COLO829 (cell line): Measurements from ENCODE around the gene CHN1.

Source experiments
- DNase-seq: peaks from one replicate; pipeline ENCODE4 v3.0.0; 2012; ENCODE audit warnings: low spot score

Gene CHN1

GRCh38 chr2:175010848-175011254, 5.7 kb upstream of the CHN1 start:
- DNase-seq: no peak

DNA sequence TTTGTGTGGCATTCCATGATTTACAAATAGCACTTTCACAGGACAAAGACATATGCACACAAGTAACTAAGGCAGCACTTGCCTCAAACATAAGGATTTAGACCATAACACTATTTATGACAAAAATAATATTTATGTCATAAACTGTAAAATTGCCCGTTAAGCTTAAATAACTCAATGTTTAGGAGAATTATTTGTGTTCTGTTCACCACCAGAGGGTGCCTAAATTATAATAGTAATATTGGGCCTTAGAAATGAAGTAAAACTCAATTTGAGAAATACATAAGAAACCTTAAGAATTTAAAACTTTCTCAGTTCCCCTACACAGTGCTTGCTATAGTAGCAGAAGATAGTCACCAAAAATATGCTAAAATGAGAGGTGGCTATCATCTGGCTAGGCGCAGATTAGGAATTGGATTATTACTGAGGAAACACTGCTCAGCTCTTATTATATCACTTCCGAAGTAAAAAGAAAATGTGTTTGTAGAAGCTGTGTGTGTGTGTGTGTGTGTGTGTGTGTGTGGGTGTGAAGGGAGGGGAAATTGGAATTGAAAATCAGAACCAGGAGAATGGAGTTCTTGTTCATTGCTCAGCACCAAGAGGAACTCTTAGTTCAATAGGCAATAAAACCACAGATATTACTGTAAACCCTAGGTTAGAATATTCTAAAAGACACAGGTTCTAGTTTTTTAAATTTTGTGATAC, 4.9 kb upstream of the CHN1 start:
- DNase-seq: no peak

- no peak for DNase-seq
Observed at GRCh38 chr2:175008801-175009495, 3.8 kb upstream of the CHN1 start.

DNA sequence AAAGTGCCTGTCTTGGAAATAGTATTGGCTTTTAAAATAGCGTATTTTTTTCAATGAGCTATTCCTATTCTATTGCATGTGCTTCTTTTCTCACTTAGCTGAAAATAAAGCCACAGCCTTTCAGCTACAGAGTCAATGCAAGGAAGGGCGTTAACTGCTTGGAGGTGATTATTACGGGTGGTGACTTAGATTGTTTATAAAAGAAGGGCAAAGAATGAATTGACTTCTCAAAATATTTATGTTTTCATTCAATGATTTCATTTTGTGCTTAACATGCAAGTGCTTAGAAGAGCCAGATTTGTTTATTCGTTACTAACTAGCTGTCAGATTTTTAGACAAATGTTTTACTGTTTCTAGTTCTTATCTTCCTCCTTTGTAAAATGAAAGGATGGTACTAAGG, 2.8 kb upstream of the CHN1 start:
- DNase-seq: no peak

DNA sequence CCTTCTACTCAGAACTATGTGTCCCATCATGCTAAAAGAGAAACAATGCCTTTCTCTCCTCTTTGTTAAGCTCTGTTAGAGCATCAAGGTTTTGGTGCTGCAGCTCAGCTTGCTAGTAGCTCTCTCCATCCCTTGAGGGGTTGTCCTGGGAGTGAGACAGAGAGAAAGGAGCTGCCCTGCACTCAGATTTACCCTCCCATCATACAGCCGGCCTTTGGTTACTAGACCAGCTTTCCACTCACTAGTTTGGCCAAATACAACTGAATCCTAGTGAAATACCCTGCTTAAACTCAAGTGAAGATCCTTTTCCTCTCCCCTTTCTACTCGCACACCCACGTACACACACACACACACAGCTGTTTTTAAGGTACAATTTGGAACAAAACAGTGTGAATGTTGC, 2.3 kb upstream of the CHN1 start:
- DNase-seq: no peak

- no peak for DNase-seq
Observed at GRCh38 chr2:175006281-175006680, 1.1 kb upstream of the CHN1 start.

DNA sequence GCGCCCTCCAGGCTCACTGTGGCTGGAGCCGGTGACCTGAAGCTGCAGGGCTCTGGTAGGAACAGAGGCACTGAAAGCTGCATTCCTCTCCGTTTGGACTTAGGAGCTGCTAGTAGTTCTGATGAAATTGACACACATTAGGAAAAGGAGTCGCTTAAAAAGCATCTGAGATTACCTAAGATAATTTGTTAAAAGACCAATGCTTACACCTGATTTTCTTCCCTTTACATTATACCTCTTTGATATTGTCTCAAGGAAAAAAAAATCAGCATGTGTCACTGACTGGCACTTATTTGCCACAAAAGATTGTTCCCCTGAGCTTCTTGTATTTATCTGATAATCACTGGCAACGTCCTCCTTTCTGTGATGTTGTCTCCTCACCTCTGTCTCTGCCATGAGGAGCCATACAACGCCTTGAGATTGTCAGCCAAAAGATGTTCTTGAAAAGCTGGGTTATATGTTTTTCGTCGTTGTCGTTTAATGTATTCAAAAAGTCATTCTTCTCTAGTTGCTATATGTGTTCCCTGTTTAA, 618 bp upstream of the CHN1 start:
- DNase-seq: no peak

DNA sequence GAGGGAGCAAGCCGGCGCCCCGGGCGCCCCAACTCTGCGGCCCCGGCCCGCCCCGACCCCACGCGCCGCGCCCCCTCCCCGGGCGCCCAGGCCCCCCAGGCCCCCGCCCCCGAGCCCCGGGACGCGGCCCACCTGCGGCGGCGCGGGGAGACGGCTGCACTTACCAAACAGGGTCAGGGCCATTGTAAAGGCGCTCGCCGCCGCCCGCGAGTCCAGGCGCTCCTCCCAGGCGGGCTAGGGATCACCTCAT, 526 bp downstream of the CHN1 start:
- no peak for DNase-seq

DNA sequence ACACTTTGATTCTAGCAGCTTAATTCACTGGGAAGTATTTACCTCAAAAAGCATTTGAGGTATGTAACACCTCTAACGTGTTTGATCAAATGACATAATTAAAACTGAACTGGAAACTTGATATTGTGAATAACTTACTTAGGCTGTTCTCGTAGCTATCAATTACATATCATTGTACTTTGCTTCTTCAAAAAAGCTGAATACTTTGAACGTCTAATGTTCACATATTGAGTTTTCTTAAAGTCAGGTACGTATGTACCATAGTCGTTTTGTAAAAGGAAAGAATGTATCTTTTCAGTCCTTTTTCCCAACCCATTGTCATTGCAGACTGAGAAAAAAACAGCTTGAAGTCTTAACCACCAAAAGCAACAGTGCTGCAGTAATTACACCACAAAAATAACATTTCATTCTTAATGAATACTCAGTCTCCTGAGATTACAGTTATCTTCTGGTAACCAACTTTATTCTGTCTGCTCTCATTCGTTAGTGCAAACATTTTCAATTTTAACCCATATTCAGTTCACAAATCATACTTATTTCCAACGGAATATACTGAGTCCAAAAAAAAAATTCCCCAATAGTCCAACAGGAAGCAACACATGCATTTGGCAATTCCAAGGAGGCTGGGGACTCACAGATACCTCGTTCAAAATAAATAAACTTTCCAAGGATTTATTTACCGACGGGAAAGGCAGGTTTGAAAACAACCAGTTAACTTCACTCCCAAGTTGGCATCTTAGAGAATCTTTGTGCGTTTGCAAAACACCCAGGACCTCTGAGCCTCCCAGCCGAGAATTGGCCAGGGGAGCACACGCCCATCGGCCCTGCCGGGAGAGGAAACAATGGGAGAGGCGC, 1.1 kb downstream of the CHN1 start:
- DNase-seq: no peak

DNA sequence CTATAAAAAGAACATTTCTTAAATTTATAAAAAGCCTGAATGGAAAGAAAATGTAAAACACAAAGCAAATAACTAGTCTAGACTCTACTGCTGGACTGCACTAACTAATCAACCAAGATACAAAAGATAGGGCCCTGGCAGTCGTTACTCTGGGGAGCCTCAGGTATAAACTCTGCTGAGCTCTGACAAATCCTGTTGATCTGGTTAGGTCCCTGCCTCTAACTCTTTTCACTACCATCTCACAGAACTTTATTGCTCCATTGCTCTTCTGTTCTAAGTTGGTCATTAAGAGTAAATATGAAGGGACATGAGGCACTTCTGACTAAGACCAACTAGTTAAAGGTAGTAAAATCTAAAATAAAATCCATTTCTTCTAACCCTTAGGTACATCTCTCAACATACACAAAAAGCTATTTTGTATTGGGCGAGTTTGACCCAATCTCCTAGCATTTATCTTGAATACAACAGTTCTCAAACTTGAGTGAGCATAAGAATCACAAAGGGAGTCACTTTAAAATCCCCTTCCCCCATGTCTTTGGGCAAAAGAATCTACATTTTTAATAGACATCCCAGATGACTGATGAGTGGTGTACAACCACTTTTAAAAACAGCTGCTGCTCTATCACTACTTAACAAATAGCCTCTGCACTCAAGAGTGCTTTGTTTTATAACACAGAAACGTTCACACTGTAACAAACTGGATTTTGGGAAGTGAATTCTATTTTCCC, 2.5 kb downstream of the CHN1 start:
- DNase-seq: no peak

- DNase-seq: no peak
Observed at GRCh38 chr2:175001566-175001965, 3.6 kb downstream of the CHN1 start.

DNA sequence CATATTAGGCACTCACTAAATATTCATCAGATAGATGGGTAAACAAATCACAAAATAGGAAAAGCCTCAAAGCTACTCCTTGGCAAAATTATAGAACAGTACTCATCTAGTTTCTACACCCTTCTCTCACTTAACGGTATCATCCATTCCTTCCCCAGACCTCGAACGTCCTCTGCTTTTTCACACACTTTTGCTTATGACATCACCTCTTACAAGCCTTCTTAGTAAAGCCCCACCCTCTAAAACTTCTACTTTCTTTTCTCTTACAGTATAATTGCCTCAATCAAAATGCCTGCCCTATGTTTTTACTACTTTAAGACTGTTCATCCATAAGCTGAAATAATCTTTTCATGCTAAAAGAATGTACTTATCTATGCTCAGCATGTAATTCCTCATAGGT, 8.1 kb downstream of the CHN1 start:
- DNase-seq: no peak

DNA sequence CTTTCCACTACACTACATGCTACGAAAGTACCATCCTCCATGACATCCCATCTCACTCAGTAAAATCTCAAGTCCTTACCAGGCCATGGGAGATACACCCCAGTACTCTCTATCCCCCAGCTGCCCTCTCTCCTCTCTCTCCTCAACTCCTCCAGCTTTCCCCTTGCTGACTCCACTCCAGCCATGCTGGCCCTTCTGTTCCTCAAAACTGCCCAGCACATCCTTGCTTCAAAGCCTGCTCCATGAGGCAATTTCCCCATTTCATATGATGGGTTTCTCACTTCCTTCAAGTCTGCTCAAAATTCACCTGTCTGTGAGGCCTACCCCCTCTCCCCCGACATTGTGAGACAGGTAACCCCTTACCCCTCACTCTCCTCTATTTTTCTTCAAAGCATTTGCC, 8.6 kb downstream of the CHN1 start:
- DNase-seq: no peak

DNA sequence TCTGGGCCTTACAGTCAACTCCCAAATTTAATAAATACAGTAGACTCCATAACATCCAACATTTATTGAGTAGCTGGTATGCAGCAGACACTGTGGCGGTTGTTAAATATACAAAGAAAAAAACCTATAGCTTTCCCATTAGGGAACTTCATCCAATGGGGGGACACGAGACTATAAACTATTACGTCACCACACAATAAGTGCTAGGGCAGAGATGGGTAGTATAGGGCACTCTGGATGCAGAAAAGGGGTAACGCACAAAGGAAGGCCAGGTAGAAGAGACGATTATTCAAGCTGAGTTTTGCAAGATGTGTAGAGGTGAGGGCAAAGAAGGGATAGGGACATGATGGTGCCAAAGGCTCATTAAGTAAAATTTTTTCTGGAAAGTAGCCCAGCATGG, 10.8 kb downstream of the CHN1 start:
- DNase-seq: no peak

GRCh38 chr2:174992886-174993285, 12.3 kb downstream of the CHN1 start:
- no peak for DNase-seq

GRCh38 chr2:174985614-174986013, 19.6 kb downstream of the CHN1 start:
- DNase-seq: peak; percentile 32

GRCh38 chr2:174984561-174984960, 20.6 kb downstream of the CHN1 start:
- DNase-seq: no peak

DNA sequence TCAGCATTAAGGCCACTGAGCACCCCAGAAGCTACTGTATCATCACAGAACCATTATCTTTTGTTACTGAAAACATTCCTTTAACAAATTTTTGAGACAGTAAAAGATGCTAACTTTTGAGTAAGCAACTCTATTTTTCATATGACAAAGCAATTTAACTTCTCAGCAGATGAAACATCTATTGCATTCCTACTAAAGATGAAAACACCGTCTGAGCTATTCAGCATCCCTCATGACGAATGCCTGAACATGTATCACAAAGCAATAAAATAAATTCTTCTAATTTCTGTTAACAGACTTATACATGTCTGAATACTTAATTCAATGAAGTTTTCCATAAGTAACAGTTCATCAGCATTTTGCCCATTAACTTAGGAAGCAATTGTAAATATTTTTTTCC, 23.9 kb downstream of the CHN1 start:
- no peak for DNase-seq

GRCh38 chr2:174979996-174980395, 25.2 kb downstream of the CHN1 start:
- no peak for DNase-seq

DNA sequence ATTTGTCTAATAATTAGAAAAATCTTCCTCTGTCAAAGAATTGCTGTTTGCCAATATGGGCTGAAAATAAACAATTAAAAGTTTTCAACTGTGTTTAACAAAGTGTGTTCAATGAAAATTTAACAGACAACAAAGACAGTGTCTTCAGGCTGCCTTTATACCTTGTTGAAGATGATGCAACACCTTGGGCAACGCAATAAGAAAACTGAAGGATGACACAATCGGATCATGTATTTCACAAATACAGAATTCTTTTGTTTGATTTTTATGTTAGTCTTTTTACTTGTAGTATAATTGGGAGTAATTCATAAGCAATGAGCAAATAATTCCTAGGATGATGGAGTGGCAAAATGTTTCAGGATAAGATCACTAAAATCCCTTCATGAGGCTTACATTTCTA, 27.8 kb downstream of the CHN1 start:
- DNase-seq: no peak

- no peak for DNase-seq
Observed at GRCh38 chr2:174974131-174974530, 31.1 kb downstream of the CHN1 start.

GRCh38 chr2:174972924-174973323, 32.3 kb downstream of the CHN1 start:
- peak; percentile 18 for DNase-seq
